Gastroesophageal sphincter (tissue), 3 donors: ENCODE measurements around the gene ARHGAP22.

Experiments
- CTCF ChIP-seq, 4 experiments: fragments of 200-600 bp in 2 of 4; fragments of 450-650 bp in 2 of 4; sonication (generic) in 1 of 4; IDR thresholded peaks; one replicate each; pipeline ENCODE4 v1.5.1; 2017 to 2019; ENCODE audit warnings: antibody characterized with exemption in 4 of 4, mild to moderate bottlenecking in 2 of 4, moderate library complexity in 2 of 4
- EP300 ChIP-seq: sonication (generic); formaldehyde crosslinking; IDR thresholded peaks from one replicate; pipeline ENCODE4 v1.6.1; 2017; ENCODE audit warnings: antibody characterized with exemption, mild to moderate bottlenecking
- POLR2A ChIP-seq, 2 donors: fragments of 450-650 bp; IDR thresholded peaks; one replicate each; pipeline ENCODE4 v1.6.1; 2017; ENCODE audit warnings: antibody characterized with exemption in 2 of 2, mild to moderate bottlenecking in 2 of 2, moderate library complexity in 1 of 2
- POLR2AphosphoS5 ChIP-seq: sonication (generic); formaldehyde crosslinking; IDR thresholded peaks from one replicate; pipeline ENCODE4 v1.6.1; 2017; ENCODE audit warnings: antibody characterized with exemption

GRCh38 chr10:48456808-48457761 is 147.8 kb downstream of the ARHGAP22 start:
- TF ChIP-seq CTCF (IDR thresholded peaks at IDR 0.05) = no peak
- TF ChIP-seq POLR2A (IDR thresholded peaks at IDR 0.05) = no peak
- TF ChIP-seq POLR2AphosphoS5 = no peak
- no peak for TF ChIP-seq EP300
